HEK293 (cell line): ENCODE data around the gene COQ8B.
A peak's percentile ranks its signal among the peaks of the same experiment; 100 is the strongest.

Experiments
- CTCF ChIA-PET: fragments of 350-600 bp; formaldehyde crosslinking; extraction: SDS; loops from one replicate; lab custom pipeline; 2021; ENCODE audit warnings: antibody characterized with exemption; lab: Yijun Ruan, JAX
- POLR2A ChIA-PET: fragments of 300-600 bp; formaldehyde crosslinking; extraction: SDS; loops from one replicate; lab custom pipeline; 2020; ENCODE audit warnings: antibody characterized with exemption, inconsistent platforms; lab: Yijun Ruan, JAX
- H3K27ac ChIP-seq: fragments of 200-500 bp; sonication (Bioruptor generic); 2 replicates; pipeline ENCODE4 v1.5.1; 2014; ENCODE audit warnings: low read depth, low read length, control low read depth, inconsistent platforms; ENCODE audit errors: extremely low read depth
- H3K36me3 ChIP-seq, 2 experiments: fragments of 200-500 bp in 1 of 2; sonication (Bioruptor generic) in 1 of 2; 1 replicate in 1 of 2; 2 replicates in 1 of 2; pipeline ENCODE4 v1.5.1; 2014 to 2017; ENCODE audit warnings: inconsistent platforms in 2 of 2, low read length in 2 of 2; ENCODE audit not compliant: control insufficient read depth in 2 of 2, insufficient read depth in 1 of 2
- H3K4me1 ChIP-seq: fragments of 200-500 bp; sonication (Bioruptor generic); 2 replicates; pipeline ENCODE4 v1.5.1; 2014; ENCODE audit warnings: mild to moderate bottlenecking, low read length, inconsistent platforms; ENCODE audit not compliant: control insufficient read depth, insufficient read depth
- H3K4me3 ChIP-seq: 2 replicates; pipeline ENCODE4 v1.5.1; 2011; ENCODE audit warnings: low read depth, mild to moderate bottlenecking, control low read depth, low read length, moderate library complexity
- H3K9me3 ChIP-seq: fragments of 200-500 bp; sonication (Bioruptor generic); 2 replicates; pipeline ENCODE4 v1.5.1; 2014; ENCODE audit warnings: low read depth, low read length, inconsistent platforms; ENCODE audit not compliant: control insufficient read depth, insufficient read depth
- AEBP2 ChIP-seq: fragments of 450-650 bp; formaldehyde crosslinking; IDR thresholded peaks from 2 replicates; pipeline ENCODE4 v1.5.1; 2016; ENCODE audit warnings: missing biosample characterization, missing genetic modification characterization, borderline replicate concordance
- EGR2 ChIP-seq: fragments of 450-650 bp; formaldehyde crosslinking; IDR thresholded peaks from 2 replicates; pipeline ENCODE4 v1.5.1; 2016; ENCODE audit warnings: low read depth, missing biosample characterization, missing genetic modification characterization
- FEZF1 ChIP-seq: fragments of 450-650 bp; formaldehyde crosslinking; IDR thresholded peaks from 2 replicates; pipeline ENCODE4 v1.5.1; 2016; ENCODE audit warnings: missing biosample characterization, missing genetic modification characterization
- GLI2 ChIP-seq: fragments of 450-650 bp; formaldehyde crosslinking; IDR thresholded peaks from 2 replicates; pipeline ENCODE4; 2017; ENCODE audit warnings: missing biosample characterization, missing genetic modification characterization, low read depth, borderline replicate concordance
- GLIS1 ChIP-seq: fragments of 450-650 bp; formaldehyde crosslinking; IDR thresholded peaks from 2 replicates; pipeline ENCODE4 v1.5.1; 2016; ENCODE audit warnings: missing biosample characterization, missing genetic modification characterization
- KLF16 ChIP-seq: fragments of 450-650 bp; formaldehyde crosslinking; IDR thresholded peaks from 2 replicates; pipeline ENCODE4 v1.5.1; 2017; ENCODE audit warnings: missing biosample characterization, missing genetic modification characterization
- KLF17 ChIP-seq: fragments of 450-650 bp; formaldehyde crosslinking; IDR thresholded peaks from 2 replicates; pipeline ENCODE4 v1.5.1; 2016; ENCODE audit warnings: missing biosample characterization, missing genetic modification characterization
- KLF7 ChIP-seq: fragments of 450-650 bp; formaldehyde crosslinking; IDR thresholded peaks from 2 replicates; pipeline ENCODE4 v1.5.1; 2016; ENCODE audit warnings: missing biosample characterization, missing genetic modification characterization, borderline replicate concordance
- SETDB1 ChIP-seq: IDR thresholded peaks from one replicate; pipeline ENCODE4 v1.6.1; 2017; ENCODE audit warnings: mild to moderate bottlenecking, low read length, moderate library complexity, mixed read lengths; ENCODE audit not compliant: insufficient read length
- WT1 ChIP-seq: fragments of 450-650 bp; formaldehyde crosslinking; IDR thresholded peaks from 2 replicates; pipeline ENCODE4 v1.5.1; 2016; ENCODE audit warnings: missing biosample characterization, missing genetic modification characterization
- ZBTB20 ChIP-seq: fragments of 450-650 bp; formaldehyde crosslinking; IDR thresholded peaks from 2 replicates; pipeline ENCODE4 v1.5.1; 2016; ENCODE audit warnings: missing biosample characterization, missing genetic modification characterization
- ZBTB48 ChIP-seq: fragments of 450-650 bp; formaldehyde crosslinking; IDR thresholded peaks from 2 replicates; pipeline ENCODE4 v1.5.1; 2016; ENCODE audit warnings: missing biosample characterization, missing genetic modification characterization
- ZFHX2 ChIP-seq: fragments of 450-650 bp; formaldehyde crosslinking; conservative IDR thresholded peaks from 2 replicates; pipeline ENCODE4 v1.5.1; 2016; ENCODE audit warnings: missing biosample characterization, missing genetic modification characterization
- ZFP37 ChIP-seq: fragments of 450-650 bp; formaldehyde crosslinking; IDR thresholded peaks from 2 replicates; pipeline ENCODE4 v1.5.1; 2016; ENCODE audit warnings: missing biosample characterization, missing genetic modification characterization
- ZFP41 ChIP-seq: fragments of 450-650 bp; formaldehyde crosslinking; IDR thresholded peaks from 2 replicates; pipeline ENCODE4 v1.5.1; 2016; ENCODE audit warnings: missing biosample characterization, missing genetic modification characterization, borderline replicate concordance
- ZNF175 ChIP-seq: fragments of 450-650 bp; formaldehyde crosslinking; IDR thresholded peaks from 2 replicates; pipeline ENCODE4 v1.5.1; 2016; ENCODE audit warnings: missing biosample characterization, missing genetic modification characterization
- ZNF2 ChIP-seq: fragments of 450-650 bp; formaldehyde crosslinking; IDR thresholded peaks from 2 replicates; pipeline ENCODE4 v1.5.1; 2016; ENCODE audit warnings: missing biosample characterization, missing genetic modification characterization
- ZNF221 ChIP-seq: fragments of 450-650 bp; formaldehyde crosslinking; IDR thresholded peaks from 2 replicates; pipeline ENCODE4 v1.5.1; 2017; ENCODE audit warnings: missing biosample characterization, missing genetic modification characterization, borderline replicate concordance
- ZNF248 ChIP-seq: fragments of 450-650 bp; formaldehyde crosslinking; IDR thresholded peaks from 2 replicates; pipeline ENCODE4 v1.5.1; 2017; ENCODE audit warnings: missing biosample characterization, missing genetic modification characterization
- ZNF324 ChIP-seq: fragments of 450-650 bp; formaldehyde crosslinking; IDR thresholded peaks from 2 replicates; pipeline ENCODE4 v1.5.1; 2016; ENCODE audit warnings: missing biosample characterization, missing genetic modification characterization
- ZNF37A ChIP-seq: fragments of 450-650 bp; IDR thresholded peaks from 2 replicates; pipeline ENCODE4 v1.5.1; 2018; ENCODE audit warnings: missing biosample characterization, missing genetic modification characterization
- ZNF48 ChIP-seq: fragments of 450-650 bp; formaldehyde crosslinking; IDR thresholded peaks from 2 replicates; pipeline ENCODE4 v1.5.1; 2016; ENCODE audit warnings: missing biosample characterization, missing genetic modification characterization
- ZNF501 ChIP-seq: fragments of 450-650 bp; formaldehyde crosslinking; IDR thresholded peaks from 2 replicates; pipeline ENCODE4 v1.5.1; 2016; ENCODE audit warnings: missing biosample characterization, missing genetic modification characterization
- ZNF555 ChIP-seq: fragments of 450-650 bp; formaldehyde crosslinking; conservative IDR thresholded peaks from 2 replicates; pipeline ENCODE4 v1.5.1; 2017; ENCODE audit warnings: missing biosample characterization, mild to moderate bottlenecking, missing genetic modification characterization, inconsistent platforms
- ZNF76 ChIP-seq: fragments of 450-650 bp; formaldehyde crosslinking; IDR thresholded peaks from 2 replicates; pipeline ENCODE4; 2016; ENCODE audit warnings: low read depth, missing biosample characterization, missing genetic modification characterization, borderline replicate concordance
- ZNF776 ChIP-seq: fragments of 450-650 bp; formaldehyde crosslinking; IDR thresholded peaks from 2 replicates; pipeline ENCODE4 v1.5.0; 2017; ENCODE audit warnings: missing biosample characterization, missing genetic modification characterization, borderline replicate concordance
- TF ChIP-seq, protein P1 (sequence below): fragments of 450-650 bp; formaldehyde crosslinking; IDR thresholded peaks from 2 replicates; pipeline ENCODE4 v1.5.1; 2016; ENCODE audit warnings: missing biosample characterization, missing genetic modification characterization
- TF ChIP-seq, protein P2 (sequence below): fragments of 450-650 bp; formaldehyde crosslinking; IDR thresholded peaks from 2 replicates; pipeline ENCODE4 v1.5.1; 2016; ENCODE audit warnings: missing biosample characterization, missing genetic modification characterization, low read depth
- TF ChIP-seq, protein P3 (sequence below): fragments of 450-650 bp; formaldehyde crosslinking; IDR thresholded peaks from 2 replicates; pipeline ENCODE4 v1.5.1; 2016; ENCODE audit warnings: missing biosample characterization, missing genetic modification characterization
- TF ChIP-seq, protein P4 (sequence below): fragments of 450-650 bp; formaldehyde crosslinking; IDR thresholded peaks from 2 replicates; pipeline ENCODE4 v1.5.1; 2016; ENCODE audit warnings: missing biosample characterization, missing genetic modification characterization

Gene COQ8B

GRCh38 chr19:40690693-40691420 is 25.8 kb downstream of the COQ8B start:
- Histone ChIP-seq H3K4me3 (peak overlapping the region; percentile 37), H3K9me3 (no peaks in the 10 kb centered on the region), H3K4me1 (peaks cover 16% of the 10 kb centered on the region), H3K36me3 (peaks cover 24 to 43% of the 10 kb centered on the region in 2 experiments; a peak in 2 of 3 replicates), H3K27ac (peak overlapping the region; percentile 80; the same call in 1 of the 2 replicates)
- ChIA-PET POLR2A (interaction anchor here (0.5 to 2.3 kb wide), 16 partner anchors 9 to 175 kb away, joined by 3 to 16 read pairs (median 4); partner anchors contain the start of genes ACTMAP, COQ8B, ITPKC and RAB4B), CTCF (interaction anchor here (0.6 to 1.3 kb wide), 7 partner anchors 12 to 503 kb away, joined by 3 to 5 read pairs (median 3); no protein-coding TSS in a partner anchor)
- TF ChIP-seq ZFP41 (no peak), EGR2 (peak; percentile 99), GLIS1 (tag by site-specific recombination) (peak; percentile 85), WT1 (tag by site-specific recombination) (peak; percentile 81), ZNF48 (tag by site-specific recombination) (no peak), ZBTB20 (tag by site-specific recombination) (peak; percentile 87), ZNF324 (tag by site-specific recombination) (peak; percentile 69; the same call in 1 of the 2 replicates), ZNF2 (tag by site-specific recombination) (peak; percentile 94), KLF16 (tag by site-specific recombination) (peak; percentile 98), ZFP37 (tag by site-specific recombination) (peak; percentile 76; the same call in 1 of the 2 replicates), GLI2 (tag by site-specific recombination) (no peak), ZNF501 (tag by site-specific recombination) (peak; percentile 92), FEZF1 (tag by site-specific recombination) (peak; percentile 26; the same call in 1 of the 2 replicates), AEBP2 (tag by site-specific recombination) (no peak), ZNF221 (tag by site-specific recombination) (no peak), ZNF175 (tag by site-specific recombination) (no peak), KLF7 (peak; percentile 99), ZNF37A (tag by site-specific recombination) (no peak), ZNF776 (tag by site-specific recombination) (no peak), ZNF76 (tag by site-specific recombination) (peak; percentile 68; the same call in 1 of the 2 replicates), KLF17 (tag by site-specific recombination) (peak; percentile 93), ZNF555 (tag by site-specific recombination) (no peak), ZFHX2 (tag by site-specific recombination) (peak; percentile 100), SETDB1 (no peak), ZBTB48 (no peak; the same call in 1 of the 2 replicates), ZNF248 (no peak)
- TF ChIP-seq, protein P1, sequence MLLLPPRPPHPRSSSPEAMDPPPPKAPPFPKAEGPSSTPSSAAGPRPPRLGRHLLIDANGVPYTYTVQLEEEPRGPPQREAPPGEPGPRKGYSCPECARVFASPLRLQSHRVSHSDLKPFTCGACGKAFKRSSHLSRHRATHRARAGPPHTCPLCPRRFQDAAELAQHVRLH (tag by site-specific recombination) = no peak
- TF ChIP-seq, protein P2, sequence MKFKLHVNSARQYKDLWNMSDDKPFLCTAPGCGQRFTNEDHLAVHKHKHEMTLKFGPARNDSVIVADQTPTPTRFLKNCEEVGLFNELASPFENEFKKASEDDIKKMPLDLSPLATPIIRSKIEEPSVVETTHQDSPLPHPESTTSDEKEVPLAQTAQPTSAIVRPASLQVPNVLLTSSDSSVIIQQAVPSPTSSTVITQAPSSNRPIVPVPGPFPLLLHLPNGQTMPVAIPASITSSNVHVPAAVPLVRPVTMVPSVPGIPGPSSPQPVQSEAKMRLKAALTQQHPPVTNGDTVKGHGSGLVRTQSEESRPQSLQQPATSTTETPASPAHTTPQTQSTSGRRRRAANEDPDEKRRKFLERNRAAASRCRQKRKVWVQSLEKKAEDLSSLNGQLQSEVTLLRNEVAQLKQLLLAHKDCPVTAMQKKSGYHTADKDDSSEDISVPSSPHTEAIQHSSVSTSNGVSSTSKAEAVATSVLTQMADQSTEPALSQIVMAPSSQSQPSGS (tag by site-specific recombination) = no peak
- TF ChIP-seq, protein P3, sequence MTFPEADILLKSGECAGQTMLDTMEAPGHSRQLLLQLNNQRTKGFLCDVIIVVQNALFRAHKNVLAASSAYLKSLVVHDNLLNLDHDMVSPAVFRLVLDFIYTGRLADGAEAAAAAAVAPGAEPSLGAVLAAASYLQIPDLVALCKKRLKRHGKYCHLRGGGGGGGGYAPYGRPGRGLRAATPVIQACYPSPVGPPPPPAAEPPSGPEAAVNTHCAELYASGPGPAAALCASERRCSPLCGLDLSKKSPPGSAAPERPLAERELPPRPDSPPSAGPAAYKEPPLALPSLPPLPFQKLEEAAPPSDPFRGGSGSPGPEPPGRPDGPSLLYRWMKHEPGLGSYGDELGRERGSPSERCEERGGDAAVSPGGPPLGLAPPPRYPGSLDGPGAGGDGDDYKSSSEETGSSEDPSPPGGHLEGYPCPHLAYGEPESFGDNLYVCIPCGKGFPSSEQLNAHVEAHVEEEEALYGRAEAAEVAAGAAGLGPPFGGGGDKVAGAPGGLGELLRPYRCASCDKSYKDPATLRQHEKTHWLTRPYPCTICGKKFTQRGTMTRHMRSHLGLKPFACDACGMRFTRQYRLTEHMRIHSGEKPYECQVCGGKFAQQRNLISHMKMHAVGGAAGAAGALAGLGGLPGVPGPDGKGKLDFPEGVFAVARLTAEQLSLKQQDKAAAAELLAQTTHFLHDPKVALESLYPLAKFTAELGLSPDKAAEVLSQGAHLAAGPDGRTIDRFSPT (tag by site-specific recombination) = peak; percentile 90
- TF ChIP-seq, protein P4, sequence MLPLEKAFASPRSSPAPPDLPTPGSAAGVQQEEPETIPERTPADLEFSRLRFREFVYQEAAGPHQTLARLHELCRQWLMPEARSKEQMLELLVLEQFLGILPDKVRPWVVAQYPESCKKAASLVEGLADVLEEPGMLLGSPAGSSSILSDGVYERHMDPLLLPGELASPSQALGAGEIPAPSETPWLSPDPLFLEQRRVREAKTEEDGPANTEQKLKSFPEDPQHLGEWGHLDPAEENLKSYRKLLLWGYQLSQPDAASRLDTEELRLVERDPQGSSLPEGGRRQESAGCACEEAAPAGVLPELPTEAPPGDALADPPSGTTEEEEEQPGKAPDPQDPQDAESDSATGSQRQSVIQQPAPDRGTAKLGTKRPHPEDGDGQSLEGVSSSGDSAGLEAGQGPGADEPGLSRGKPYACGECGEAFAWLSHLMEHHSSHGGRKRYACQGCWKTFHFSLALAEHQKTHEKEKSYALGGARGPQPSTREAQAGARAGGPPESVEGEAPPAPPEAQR (tag by site-specific recombination) = no peak
